Hepatic stellate cell (primary cell): ENCODE measurements around the gene FOXO1.

Experiments
- DNase-seq: peaks from one replicate; pipeline ENCODE4 v3.0.0; 2011; ENCODE audit warnings: low spot score

FOXO1 gene

DNA sequence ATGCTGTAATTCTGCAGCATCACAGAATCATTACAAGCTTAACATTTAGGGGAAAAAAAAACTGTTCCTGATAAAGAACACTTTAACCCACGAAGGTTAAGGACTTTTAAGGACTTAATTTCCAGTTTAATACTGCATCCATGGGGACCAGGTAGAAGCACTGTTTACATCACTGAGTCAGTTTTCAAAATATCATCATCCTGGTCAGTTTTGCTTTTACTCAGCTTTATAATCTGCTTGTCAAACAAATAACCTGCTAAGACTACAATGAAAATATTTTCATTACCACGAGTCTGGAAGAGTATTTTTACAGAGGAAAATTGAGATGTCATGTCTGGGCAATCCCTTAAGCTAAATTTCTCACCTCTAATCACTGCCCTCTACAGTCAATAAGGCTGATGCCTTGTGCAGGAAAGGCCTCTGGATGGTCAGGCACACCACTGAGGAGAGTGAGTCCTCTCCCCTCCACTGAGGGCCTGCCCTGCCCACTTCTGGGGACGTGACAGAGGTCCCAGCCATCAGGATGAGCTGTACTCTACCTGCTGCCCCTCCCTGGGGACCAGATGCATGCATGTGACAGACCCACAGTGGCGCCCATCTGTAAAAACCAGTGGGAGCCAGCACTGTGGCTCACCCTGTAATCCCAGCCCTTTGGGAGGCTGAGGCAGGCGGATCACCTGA, 31.0 kb downstream of the FOXO1 start:
- no peak for DNase-seq

DNA sequence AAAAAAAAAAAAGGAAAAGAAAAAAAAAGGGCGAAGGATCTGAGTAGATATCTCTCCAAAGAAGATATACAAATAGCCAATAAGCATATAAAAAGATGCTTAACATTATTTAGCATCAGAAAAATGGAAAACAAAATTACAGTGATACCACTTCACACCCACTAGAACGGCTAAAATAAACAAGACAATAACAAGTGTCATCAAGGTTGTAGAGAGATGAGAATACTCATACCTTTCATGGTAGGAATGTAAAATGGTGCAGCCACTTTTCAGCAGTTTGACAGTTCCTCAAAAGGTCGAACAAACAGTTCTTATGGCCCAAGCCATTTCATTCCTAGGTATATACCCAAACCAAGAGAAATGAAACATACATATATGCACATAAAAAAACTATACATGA, 33.5 kb downstream of the FOXO1 start:
- DNase-seq, result no peak

DNA sequence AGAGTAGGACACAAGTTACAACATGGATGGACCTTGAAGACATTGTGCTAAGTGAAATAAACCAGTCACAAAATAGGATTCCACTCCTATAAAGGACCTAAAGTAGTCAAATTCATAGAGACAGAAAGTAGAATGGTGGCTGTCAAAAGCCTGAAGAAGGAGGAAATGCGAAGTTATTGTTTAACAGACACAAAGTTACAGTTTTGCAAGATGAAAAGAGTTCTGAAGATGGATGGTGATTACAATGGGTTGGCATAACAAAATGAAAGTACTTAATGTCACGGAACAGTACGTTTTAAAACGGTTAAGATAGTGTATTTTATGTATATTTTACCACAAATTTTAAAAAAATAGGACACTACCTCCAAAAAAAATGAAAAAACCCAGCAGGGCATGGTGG, 34.8 kb downstream of the FOXO1 start:
- no peak for DNase-seq

DNA sequence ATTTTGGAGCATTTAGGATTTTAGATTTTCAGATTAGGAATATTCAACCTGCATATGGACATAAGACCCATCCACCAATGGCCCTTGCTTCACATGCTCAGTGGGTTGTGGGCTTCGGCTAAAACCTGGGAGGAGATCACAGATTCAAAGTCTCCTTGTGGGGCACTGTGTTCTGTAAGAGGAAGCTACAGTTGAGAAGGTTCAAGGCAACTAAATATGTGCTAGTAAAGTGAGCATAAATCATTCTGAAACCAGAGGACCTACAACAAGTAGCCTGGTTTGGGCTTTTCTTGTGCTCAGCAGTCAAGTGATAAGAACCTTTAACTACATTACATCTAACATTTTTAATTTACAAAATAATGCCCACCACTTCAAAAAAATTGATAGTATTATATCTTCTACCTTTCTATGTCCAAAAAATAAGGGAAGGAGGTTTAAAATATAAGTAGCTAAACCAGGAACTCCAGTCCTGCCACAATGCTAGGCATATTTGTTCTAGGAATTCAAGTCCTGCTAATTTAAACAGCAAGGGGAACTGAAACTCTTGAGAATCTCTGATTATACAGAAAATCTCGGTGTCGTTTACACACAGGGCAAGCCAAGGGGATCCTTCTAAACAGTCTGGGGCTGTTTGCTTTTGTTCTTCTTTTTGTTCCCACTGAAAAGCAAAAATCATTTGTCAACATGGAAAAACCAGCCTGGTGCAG, 36.6 kb downstream of the FOXO1 start:
- DNase-seq, result no peak

DNA sequence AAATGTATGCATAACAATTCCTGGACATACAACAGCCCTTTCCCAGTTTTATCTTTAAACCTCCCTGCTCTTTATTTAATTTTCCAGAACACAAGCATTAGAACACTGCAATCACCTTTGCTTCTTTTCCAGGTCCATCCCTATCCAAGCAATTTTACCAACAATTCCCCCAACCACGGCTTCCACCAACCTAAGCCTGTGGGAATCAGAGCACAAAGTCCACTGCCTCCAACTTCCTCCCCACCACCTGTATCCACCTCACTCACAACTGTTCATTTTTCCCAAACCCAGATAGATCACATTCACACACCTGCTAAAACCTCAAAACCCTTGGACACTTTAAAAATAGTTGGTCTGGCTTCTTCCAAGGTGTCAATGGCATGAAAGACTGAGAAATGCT, 39.5 kb downstream of the FOXO1 start:
- no peak for DNase-seq

DNA sequence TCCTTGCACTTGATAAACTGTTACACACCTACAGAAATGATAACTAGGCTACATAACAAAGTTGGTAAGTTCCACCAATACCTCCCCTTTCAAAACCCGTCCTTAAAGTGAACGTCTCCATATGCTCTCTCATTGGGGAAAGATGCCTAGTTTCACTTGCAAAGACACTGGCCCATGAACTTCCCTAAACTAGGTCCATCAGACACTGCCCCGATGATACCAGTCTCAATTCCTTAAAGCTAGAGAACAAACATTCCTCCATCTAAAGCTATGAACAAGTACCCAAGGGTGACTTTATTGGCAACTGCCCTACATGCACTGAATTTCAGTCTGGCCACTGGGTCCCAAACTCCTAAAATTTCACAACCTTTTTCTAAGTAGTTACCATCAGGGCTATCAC, 39.9 kb downstream of the FOXO1 start:
- no peak for DNase-seq

DNA sequence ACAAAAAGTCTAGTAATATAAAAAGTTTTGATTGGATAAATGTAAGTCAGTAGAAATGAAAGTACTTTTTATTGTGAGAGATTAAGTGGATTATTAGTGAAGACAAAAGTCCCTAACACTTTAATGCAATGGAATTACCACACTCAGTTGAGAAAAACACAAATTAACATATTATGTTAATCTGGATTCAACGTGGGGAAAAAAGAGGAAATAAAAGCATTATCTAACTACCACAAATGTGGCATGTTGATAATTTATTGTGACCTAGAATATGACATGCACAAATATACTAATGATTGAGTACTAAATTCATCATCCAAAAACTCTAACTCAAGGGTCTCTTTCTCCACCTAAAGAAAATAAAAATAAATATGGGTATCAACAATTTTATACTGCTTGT, 41.5 kb downstream of the FOXO1 start:
- no peak for DNase-seq

DNA sequence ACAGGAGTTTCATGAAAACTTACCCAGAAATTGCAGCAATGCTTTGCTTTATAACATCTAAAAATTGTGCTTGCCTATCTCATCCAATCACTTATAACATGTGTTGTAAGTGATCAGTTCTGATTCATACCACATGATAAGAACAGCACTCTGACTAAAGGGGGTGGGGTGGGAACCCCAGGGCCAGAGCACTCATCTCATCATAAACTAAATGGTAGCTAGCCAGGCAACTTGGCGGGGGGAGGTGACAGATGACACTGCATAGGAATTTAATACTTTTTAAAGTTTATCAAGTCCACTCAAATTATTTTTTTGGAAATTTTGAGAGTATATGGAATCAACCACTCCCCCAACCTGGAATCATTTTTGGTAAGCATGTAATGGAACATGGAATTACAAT, 42.1 kb downstream of the FOXO1 start:
- no peak for DNase-seq

DNA sequence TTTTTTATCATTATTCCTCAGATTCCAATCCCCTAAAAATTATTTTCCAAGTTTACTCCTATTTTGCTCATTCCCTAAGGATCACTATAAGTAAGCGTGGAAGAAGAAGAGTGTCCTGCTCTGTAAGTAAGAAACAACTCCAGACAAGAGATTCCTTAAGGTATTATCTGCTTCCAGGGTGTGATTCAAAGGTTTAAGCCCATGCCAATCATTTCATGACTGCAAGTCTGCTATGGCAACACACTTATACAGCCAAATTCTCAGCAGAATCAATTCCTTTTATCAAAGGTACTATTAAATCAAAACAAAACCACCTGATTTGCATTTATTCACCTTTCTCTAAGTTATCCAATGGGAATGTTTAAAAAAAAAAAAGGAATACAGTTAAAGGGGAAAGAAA, 43.7 kb downstream of the FOXO1 start:
- no peak for DNase-seq

DNA sequence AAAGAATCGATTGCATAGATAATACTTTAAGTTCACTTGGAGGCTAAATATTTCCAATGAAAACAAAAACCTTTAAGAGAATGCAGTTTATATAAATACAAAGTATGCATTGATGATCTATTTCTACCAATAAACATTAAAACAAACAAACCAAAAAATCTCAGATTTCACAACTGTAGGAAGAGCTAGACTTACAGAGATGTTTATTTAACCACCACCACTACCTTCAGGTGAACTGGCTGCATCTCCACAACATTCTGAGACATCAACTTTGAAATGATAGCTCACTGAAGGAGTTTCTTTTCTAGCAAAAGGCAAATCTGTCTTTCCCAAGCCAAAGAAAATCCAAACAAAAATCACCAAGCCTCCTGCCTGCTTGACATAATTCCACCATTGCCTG, 44.2 kb downstream of the FOXO1 start:
- DNase-seq, result no peak

DNA sequence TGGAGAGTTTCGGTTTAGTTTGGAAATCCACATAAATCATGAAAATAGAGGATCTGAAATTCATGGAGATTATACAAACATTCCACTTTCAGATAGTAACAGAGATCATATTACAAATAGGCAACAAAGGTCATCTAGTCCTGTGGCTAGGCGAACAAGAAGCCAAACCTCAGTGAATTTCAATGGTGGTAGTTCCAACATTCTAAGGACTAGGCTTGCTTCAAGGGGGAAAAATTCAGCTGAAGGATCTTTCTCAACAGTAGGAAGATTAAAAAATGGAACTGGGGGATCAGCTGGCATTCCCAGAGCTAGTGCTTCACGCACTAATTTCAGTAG, 47.0 kb downstream of the FOXO1 start:
- no peak for DNase-seq

DNA sequence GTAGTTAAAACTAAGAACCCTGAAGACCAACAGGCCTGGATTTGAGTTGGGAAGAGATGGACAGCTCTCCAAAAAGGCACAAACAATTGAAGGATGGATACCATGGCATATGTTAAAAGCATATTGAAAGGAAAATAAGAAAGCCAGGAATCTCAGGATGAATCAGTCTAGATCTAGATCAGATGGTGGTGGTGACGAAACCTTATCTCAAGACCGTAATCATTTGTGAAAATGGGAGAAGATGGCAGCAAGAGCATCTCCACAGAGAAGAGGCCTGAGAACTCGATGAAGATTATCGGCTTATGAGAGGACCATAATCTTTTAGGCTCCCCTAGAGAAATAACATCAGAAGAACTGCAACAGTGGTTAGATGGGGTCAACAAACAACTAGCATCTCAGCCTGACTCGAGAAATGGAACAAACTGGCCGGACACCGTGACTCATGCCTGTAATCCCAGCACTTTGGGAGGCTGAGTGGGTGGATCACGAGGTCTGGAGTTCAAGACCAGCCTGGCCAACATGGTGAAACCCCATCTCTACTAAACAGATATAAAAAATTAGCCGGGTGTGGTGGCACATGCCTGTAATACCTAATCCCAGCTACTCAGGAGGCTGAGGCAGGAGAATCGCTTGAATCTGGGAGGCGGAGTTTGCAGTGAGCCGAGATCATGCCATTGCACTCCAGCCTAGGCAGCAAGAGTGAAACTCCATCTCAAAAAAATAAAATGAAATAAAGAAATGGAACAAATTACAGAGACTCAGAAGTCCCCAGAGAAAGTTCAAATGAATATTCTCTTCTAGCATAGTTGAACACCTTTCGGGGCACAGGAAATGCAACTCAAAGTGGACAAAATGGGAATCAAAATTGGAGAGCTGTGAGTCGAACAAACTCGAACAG, 47.6 kb downstream of the FOXO1 start:
- DNase-seq, result no peak

DNA sequence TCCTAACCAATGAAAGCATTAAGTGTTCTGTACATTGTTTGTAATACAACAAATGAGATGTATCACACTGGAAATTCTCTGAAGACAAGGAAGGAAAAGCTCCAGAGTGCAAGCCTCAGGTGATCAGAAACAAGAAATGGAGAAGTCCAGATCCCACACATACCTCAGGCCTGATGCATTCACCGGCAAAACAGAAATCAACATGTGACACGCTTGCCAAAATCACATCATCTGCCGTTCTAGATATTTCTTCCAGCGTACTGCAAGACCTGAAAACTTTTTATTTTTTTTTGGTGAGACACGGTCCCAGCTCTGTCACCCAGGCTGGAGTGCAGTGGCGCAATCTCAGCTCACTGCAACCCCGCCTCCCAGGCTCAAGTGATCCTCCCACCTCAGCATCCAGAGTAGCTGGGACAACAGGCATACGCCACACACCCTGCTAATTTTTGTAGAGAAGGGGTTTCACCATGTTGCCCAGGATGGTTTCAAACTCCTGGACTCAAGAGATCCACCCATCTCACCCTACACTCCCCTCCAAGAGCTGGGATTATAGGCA, 48.6 kb downstream of the FOXO1 start:
- no peak for DNase-seq

DNA sequence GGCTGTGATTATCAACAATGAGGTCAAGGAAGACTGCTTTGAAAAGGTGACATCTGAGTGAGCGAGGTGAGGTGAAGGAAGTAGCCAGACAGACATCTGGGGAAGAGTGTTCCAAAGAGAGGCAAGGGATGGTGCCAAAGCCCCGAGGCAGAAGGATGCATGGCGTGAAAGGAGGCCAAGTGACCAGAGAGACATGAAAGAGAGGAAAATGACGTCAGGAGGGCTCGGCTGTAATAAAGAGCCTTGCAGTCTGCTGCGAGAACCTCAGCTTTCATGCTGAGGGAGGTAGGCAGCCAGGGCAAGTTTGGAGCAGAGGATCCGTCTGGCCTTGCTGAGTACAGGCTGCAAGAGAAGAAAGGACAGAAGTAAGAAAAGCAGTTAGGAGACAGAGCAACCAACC, 50.8 kb downstream of the FOXO1 start:
- no peak for DNase-seq

DNA sequence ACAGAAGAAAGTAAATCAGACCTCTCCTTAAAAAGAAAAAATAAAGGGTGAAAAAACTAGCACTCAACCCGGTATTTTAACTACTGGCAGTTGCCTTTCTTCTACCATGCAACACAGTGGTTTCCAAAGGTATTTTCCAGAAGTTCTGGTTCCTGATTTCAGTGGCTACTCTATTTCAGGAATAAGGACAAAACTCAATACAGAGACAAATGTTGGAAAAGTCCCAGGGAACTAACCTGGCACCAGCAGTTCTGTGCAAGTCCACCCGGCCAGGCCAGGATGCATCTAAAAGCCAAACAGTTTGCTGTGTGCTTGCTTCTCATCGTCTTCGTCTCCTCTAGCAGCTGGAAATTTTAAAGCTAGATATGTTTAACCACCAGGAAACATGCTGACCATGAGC, 52.5 kb downstream of the FOXO1 start:
- DNase-seq, result no peak

DNA sequence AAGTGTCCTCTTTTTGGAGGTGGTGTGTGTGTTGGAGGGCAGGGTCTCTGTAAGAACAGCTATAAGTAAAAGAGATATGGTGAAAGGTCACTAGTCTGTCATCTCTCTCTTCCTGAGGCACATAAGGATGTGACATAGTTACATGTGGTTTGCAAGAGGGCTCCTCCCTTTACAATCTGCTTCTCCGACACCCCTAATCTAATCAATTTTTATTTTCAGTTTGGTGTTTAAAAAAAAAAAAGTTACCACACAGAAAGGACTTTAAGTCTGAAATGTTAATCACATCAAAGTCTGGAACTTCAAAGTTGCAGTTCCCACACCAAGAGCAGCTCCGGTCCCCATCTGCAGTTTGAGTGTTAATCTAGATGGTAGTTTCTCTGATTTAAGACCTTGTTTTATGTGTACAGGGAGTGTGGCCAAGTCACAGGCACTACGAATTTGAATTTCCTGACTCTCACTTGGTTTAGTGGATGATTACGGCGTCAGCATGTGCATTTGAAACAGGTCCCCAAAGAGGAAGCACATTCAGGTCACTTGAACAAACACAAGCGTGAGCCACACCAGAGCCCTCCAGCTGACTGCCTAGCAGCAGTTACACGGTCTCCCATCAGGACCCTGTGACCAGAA, 53.1 kb downstream of the FOXO1 start:
- DNase-seq, result no peak

DNA sequence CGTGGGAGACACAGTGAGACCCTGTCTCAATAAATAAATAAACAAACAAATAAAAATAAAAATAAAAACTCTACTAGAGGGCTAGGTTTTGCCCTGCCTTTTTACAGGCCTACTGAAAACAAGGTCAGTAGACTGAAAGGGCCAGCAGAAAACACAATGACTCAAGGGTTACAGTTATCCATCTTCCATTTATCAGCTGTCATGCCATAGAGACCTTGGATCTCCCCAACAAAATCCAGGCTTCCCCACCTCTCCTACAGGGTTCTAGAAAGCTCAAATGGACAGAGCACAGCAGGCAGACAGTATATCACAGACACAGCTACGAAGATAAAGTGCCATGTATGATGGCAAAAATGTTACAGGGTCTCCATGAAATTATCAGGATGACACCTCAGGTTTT, 54.4 kb downstream of the FOXO1 start:
- DNase-seq, result no peak

DNA sequence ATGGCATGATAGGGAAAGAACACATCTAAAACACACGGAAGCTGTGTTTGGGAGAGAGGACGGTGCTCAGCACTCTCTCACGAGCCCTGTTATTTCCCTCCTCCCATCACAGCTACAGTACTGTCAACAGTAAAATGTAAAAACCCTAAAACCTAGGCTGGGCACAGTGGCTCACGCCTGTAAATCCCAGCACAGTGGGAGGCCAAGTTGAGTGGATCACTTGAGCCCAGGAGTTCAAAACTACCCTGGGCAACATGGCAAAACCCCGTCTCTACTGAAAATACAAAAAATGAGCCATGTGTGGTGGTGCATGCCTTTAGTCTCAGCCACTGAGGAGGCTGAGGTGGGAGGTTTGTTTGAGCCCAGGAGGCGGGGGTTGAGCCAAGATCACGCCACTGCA, 54.8 kb downstream of the FOXO1 start:
- no peak for DNase-seq

DNA sequence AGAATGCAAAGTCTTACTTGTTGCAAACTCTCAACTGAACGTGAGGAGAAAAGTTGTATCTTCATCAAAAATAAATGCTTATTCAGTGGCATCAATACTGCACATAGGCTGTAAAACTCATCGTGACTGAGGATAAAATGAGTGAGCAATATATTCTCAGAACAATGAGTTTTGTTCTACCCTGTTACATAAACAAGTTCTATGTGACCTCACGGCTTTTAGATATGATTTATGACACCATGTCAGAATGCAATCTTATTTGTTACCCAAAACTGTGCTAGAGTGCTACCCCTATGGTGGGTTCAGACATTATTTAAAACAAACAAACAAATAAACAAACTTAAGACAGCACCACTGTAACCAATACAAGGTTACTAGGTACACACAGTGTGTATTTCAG, 55.4 kb downstream of the FOXO1 start:
- no peak for DNase-seq

DNA sequence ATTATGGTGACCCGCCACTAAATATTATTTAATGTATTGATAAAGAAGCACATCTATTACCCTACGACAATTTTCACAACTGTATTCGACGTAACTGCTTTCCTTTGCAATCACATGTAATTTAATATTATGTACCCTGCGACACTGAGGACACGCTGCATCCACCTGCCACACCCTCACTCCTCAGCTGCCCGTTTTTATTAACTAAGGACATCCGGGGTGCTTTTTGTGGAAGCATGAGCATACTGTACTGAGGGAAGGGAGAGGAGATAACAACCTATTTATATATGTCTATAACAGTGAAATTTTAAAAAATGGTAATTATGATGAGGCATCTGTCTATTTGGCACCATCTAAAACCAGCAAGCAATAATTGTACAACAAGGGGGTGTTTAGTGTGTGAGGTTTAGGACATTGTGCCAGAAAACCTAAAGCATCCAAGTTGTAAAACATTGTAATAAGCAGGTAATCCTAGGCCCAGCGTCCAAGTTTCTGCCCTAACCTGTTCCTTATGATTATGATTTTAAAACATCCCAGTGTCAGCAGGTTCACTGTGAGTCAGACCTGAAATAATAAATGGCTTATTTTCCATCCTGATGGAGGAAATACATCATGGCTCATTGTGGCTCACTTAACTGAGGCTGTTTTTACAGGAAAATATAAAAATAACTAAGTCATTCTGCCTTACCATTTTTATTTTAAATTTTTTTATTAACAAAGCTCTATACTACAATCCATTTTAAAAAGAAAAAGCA, 56.3 kb downstream of the FOXO1 start:
- no peak for DNase-seq

DNA sequence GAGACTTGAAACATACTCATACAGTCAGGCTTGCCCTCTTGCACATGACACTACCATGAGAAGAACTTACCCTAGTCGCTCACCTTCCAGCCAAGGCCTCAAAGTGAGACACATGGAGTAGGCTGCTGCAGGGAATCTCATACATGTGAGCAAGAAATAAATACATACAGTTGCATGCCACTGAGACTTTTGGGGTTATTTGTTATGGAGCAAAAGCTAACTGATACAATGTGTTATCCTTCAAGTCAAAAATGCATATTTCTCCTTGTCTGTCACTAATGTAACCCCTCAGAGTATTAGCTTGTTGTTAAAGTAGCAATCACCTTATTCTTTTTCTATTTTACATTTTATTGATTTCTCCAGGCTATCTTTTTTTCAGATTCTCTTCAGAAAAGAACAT, 58.1 kb downstream of the FOXO1 start:
- no peak for DNase-seq

DNA sequence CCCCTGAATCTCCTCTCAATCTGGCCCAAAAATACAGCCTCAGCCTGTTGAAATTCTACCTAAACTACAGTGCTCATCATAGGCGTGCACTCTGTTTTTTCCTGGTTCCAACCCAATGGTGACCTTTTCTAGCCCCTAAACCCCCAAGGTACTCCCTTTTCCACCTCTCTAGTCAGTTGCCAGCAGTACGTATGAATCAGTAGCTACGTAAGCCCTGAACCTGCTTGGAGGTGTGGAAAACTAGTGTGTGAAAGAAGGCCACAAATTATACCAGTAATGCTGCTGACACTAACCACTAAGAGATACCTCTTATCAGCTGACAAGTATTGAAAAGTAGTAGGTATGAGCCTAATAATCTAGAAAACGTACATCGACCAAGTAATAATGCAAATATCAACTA, 60.9 kb downstream of the FOXO1 start:
- DNase-seq, result no peak
